ENCODE data around the gene TBCC. TPM values are rescaled to one million over a fixed set of nuclear protein-coding genes. Genes with fewer than 3 reads are reported as not detected.

Gene TBCC
- total and polyA plus RNA-seq, 2 experiments from 2014 or later: 30.2 to 31.5 TPM

GRCh38 chr6:42696526-42697267, 49.2 kb downstream of the TBCC start:
- no peaks in the 10 kb centered on the region for H3K4me1 ChIP-seq (ENCODE audit: insufficient read depth)
- no peak overlapping the region for H2AFZ ChIP-seq
- WGBS (ENCODE audit: low lambda C conversion rate, missing lambda C conversion rate): 93% methylated on average over 7 of the region's 7 CpGs
- no peaks in the 10 kb centered on the region for H3K9me2 ChIP-seq (replicated peaks; ENCODE audit: insufficient read depth)
- no peaks in the 10 kb centered on the region for H3K9me3 ChIP-seq (ENCODE audit: low read depth)
- no peaks in the 10 kb centered on the region for H4K20me1 ChIP-seq (ENCODE audit: insufficient read depth, poor library complexity, severe bottlenecking)
- no peak overlapping the region for H3K4me3 ChIP-seq
- TF ChIP-seq EZH2phosphoT487 (IDR thresholded peaks at IDR 0.05; ENCODE audit: low read depth, severe bottlenecking, unreplicated experiment) (no peak), EZH2 (IDR thresholded peaks at IDR 0.05; ENCODE audit: borderline replicate concordance) (no peak), CTCF (IDR thresholded peaks at IDR 0.05; ENCODE audit: poor library complexity) (no peak)
- no peak overlapping the region for H3K4me2 ChIP-seq
- no peaks in the 10 kb centered on the region for H3K79me2 ChIP-seq
- H3K36me3 ChIP-seq (replicated peaks; ENCODE audit: insufficient read depth, low read depth): no peaks in the 10 kb centered on the region
- H3K27ac ChIP-seq: no peak overlapping the region
- no peak for DNase-seq (ENCODE audit: low spot score)
- no peaks in the 10 kb centered on the region for H3K27me3 ChIP-seq

- Histone ChIP-seq H3K4me1 (ENCODE audit: insufficient read depth) (no peaks in the 10 kb centered on the region), H3K79me2 (no peaks in the 10 kb centered on the region), H3K27me3 (no peaks in the 10 kb centered on the region), H3K27ac (no peak overlapping the region), H3K36me3 (replicated peaks; ENCODE audit: insufficient read depth, low read depth) (no peaks in the 10 kb centered on the region), H3K4me3 (no peak overlapping the region), H2AFZ (no peak overlapping the region), H3K9me2 (replicated peaks; ENCODE audit: insufficient read depth) (no peaks in the 10 kb centered on the region), H4K20me1 (ENCODE audit: insufficient read depth, poor library complexity, severe bottlenecking) (no peaks in the 10 kb centered on the region), H3K9me3 (ENCODE audit: low read depth) (no peaks in the 10 kb centered on the region), H3K4me2 (no peak overlapping the region)
- TF ChIP-seq EZH2 (IDR thresholded peaks at IDR 0.05; ENCODE audit: borderline replicate concordance) (no peak), EZH2phosphoT487 (IDR thresholded peaks at IDR 0.05; ENCODE audit: low read depth, severe bottlenecking, unreplicated experiment) (no peak), CTCF (IDR thresholded peaks at IDR 0.05; ENCODE audit: poor library complexity) (no peak)
- WGBS (ENCODE audit: low lambda C conversion rate, missing lambda C conversion rate): 94% methylated on average over 4 of the region's 4 CpGs
- DNase-seq (ENCODE audit: low spot score): no peak
These were observed 51.3 kb downstream of the TBCC start for GRCh38 chr6:42694586-42694985.

Other genes with a start within 250 kb of the TBCC start
- 24.4 and 25.8 TPM in 2 replicates for gene UBR2, start 182.1 kb downstream of the TBCC start, total RNA-seq
- 7.5 and 8.1 TPM in 2 replicates for gene UBR2, start 182.1 kb downstream of the TBCC start, polyA plus RNA-seq
- not detected in 2 replicates for gene PRPH2, start 23.5 kb downstream of the TBCC start, total RNA-seq
- gene PRPH2, start 23.5 kb downstream of the TBCC start, polyA plus RNA-seq: not detected in 2 replicates
- 6.3 and 8.1 TPM in 2 replicates for gene BICRAL, start 35.9 kb upstream of the TBCC start, total RNA-seq
- 2.1 and 3.1 TPM in 2 replicates for gene BICRAL, start 35.9 kb upstream of the TBCC start, polyA plus RNA-seq
- gene RPL7L1, start 133.5 kb upstream of the TBCC start, total RNA-seq: 94.9 and 111 TPM in 2 replicates
- 63.0 and 69.5 TPM in 2 replicates for gene RPL7L1, start 133.5 kb upstream of the TBCC start, polyA plus RNA-seq
- gene PTCRA, start 169.9 kb upstream of the TBCC start, total RNA-seq: not detected in 2 replicates
- not detected in 2 replicates for gene PTCRA, start 169.9 kb upstream of the TBCC start, polyA plus RNA-seq
- gene CNPY3, start 183.4 kb upstream of the TBCC start, total RNA-seq: 53.8 and 71.8 TPM in 2 replicates
- gene CNPY3, start 183.4 kb upstream of the TBCC start, polyA plus RNA-seq: 137 and 152 TPM in 2 replicates
- 4.4 and 6.5 TPM in 2 replicates for gene GNMT, start 214.7 kb upstream of the TBCC start, total RNA-seq
- 10.4 and 16.2 TPM in 2 replicates for gene GNMT, start 214.7 kb upstream of the TBCC start, polyA plus RNA-seq
- 32.4 and 39.4 TPM in 2 replicates for gene PEX6, start 233.1 kb upstream of the TBCC start, total RNA-seq
- 36.0 and 46.1 TPM in 2 replicates for gene PEX6, start 233.1 kb upstream of the TBCC start, polyA plus RNA-seq
- gene PPP2R5D, start 238.5 kb upstream of the TBCC start, total RNA-seq: 35.2 and 40.2 TPM in 2 replicates
- gene PPP2R5D, start 238.5 kb upstream of the TBCC start, polyA plus RNA-seq: 28.3 and 30.8 TPM in 2 replicates

All from hepatocyte (in vitro differentiated cells).